GM12878 (cell line): ENCODE data around the gene BLOC1S5. TPM values are rescaled to one million over a fixed set of nuclear protein-coding genes. Genes with fewer than 3 reads are reported as not detected.

Experiments used
- ATAC-seq: fragments of 200-7000 bp; cut with Tn5 transposase; 3 replicates; pipeline ENCODE4 v1.9.1; 2020; ENCODE audit warnings: mild to moderate bottlenecking, moderate library complexity
- BruUV-seq: library from RNA; stranded (reverse); fragments of 400-500 nt; replicated peaks from 2 replicates; lab custom pipeline; 2021; lab: Mats Ljungman, UMichigan
- CTCF ChIA-PET: fragments of 300-600 bp; sonication (Branson Sonifier 250); formaldehyde crosslinking; extraction: SDS; loops from one replicate; lab custom pipeline; 2021; ENCODE audit warnings: inconsistent platforms; lab: Yijun Ruan, JAX
- POLR2A ChIA-PET: fragments of 350-600 bp; formaldehyde crosslinking; extraction: SDS; loops from one replicate; lab custom pipeline; 2021; ENCODE audit warnings: inconsistent platforms; lab: Charles Lee
- RAD21 ChIA-PET: fragments of 300-600 bp; sonication (Branson Sonifier 250); formaldehyde crosslinking; loops from one replicate; lab custom pipeline; 2023; ENCODE audit warnings: antibody characterized with exemption; ENCODE audit not compliant: unreplicated experiment; lab: Charles Lee
- SMC1A ChIA-PET: fragments of 300-600 bp; sonication (Branson Sonifier 250); formaldehyde crosslinking; loops from one replicate; lab custom pipeline; 2023; ENCODE audit not compliant: unreplicated experiment, uncharacterized antibody; lab: Charles Lee
- DNase-seq: peaks from one replicate; pipeline ENCODE4 v3.0.0-alpha.2; 2011; ENCODE audit warnings: low read depth, low spot score
- FAIRE-seq: peaks from 3 replicates; lab custom pipeline; 2011; peaks lifted over from hg19 to GRCh38; lab: Jason Lieb, UNC
- H2AFZ ChIP-seq: 2 replicates; pipeline ENCODE4 v1.6.0; 2011; ENCODE audit warnings: low read depth, low read length, control low read depth; ENCODE audit not compliant: control insufficient read depth
- H3K27ac ChIP-seq: 2 replicates; pipeline ENCODE4 v1.5.1; 2011; ENCODE audit warnings: control low read depth; ENCODE audit not compliant: control insufficient read depth, insufficient read depth
- H3K27me3 ChIP-seq, 2 experiments: replicated peaks in 1 of 2; 2 replicates each; pipeline versions ENCODE4 v1.6.0 to v1.6.1; 2011; ENCODE audit warnings: low read length in 1 of 2; ENCODE audit not compliant: control insufficient read depth in 2 of 2, insufficient read depth in 2 of 2
- H3K36me3 ChIP-seq, 2 experiments: 2 replicates each; pipeline ENCODE4 v1.5.1; 2011; ENCODE audit warnings: low read length in 1 of 2; ENCODE audit not compliant: control insufficient read depth in 2 of 2, insufficient read depth in 2 of 2
- H3K4me1 ChIP-seq: 2 replicates; pipeline ENCODE4 v1.6.1; 2011; ENCODE audit warnings: mild to moderate bottlenecking, low read length, moderate library complexity, mixed read lengths; ENCODE audit not compliant: control insufficient read depth, insufficient read depth
- H3K4me2 ChIP-seq: 2 replicates; pipeline ENCODE4 v1.6.0; 2011; ENCODE audit warnings: control low read depth; ENCODE audit not compliant: control insufficient read depth, insufficient read depth
- H3K4me3 ChIP-seq: fragments of 200-600 bp; sonication (generic); 2 replicates; pipeline ENCODE4 v1.5.1; 2016
- H3K79me2 ChIP-seq: 2 replicates; pipeline ENCODE4 v1.6.0; 2011; ENCODE audit warnings: low read length; ENCODE audit not compliant: control insufficient read depth, insufficient read depth
- H3K9ac ChIP-seq: 2 replicates; pipeline ENCODE4 v1.8.0; 2011; ENCODE audit warnings: low read length, control low read depth, mixed read lengths; ENCODE audit not compliant: control insufficient read depth, insufficient read depth
- H3K9me3 ChIP-seq: replicated peaks from 3 replicates; pipeline ENCODE4 v1.5.1; 2011; ENCODE audit warnings: mild to moderate bottlenecking, low read length; ENCODE audit not compliant: control insufficient read depth, insufficient read depth
- H4K20me1 ChIP-seq: 2 replicates; pipeline ENCODE4 v1.6.0; 2011; ENCODE audit not compliant: control insufficient read depth, insufficient read depth
- CHD2 ChIP-seq: IDR thresholded peaks from 2 replicates; pipeline ENCODE4 v1.6.1; 2011; ENCODE audit warnings: low read depth, low read length, improper control_type of control experiment, borderline replicate concordance
- ETV6 ChIP-seq, 2 experiments: fragments of 450-650 bp in 1 of 2; IDR thresholded peaks in 1 of 2; conservative IDR thresholded peaks in 1 of 2; 2 replicates each; pipeline ENCODE4 v1.6.1; 2014; ENCODE audit warnings: antibody characterized with exemption in 1 of 2, borderline replicate concordance in 1 of 2, low read depth in 1 of 2, mild to moderate bottlenecking in 1 of 2, moderate library complexity in 1 of 2
- FOXK2 ChIP-seq: fragments of 450-650 bp; IDR thresholded peaks from 2 replicates; pipeline ENCODE4 v1.6.1; 2017; ENCODE audit warnings: mild to moderate bottlenecking, moderate library complexity
- HDGF ChIP-seq: fragments of 450-650 bp; IDR thresholded peaks from 2 replicates; pipeline ENCODE4 v1.6.1; 2016; ENCODE audit warnings: antibody characterized with exemption
- NR2F1 ChIP-seq: fragments of 450-650 bp; conservative IDR thresholded peaks from 2 replicates; pipeline ENCODE4 v1.6.1; 2017; ENCODE audit warnings: mild to moderate bottlenecking
- POLR2AphosphoS2 ChIP-seq: IDR thresholded peaks from 2 replicates; pipeline ENCODE4 v1.6.1; 2011; ENCODE audit warnings: low read depth, mild to moderate bottlenecking, low read length, improper control_type of control experiment, moderate library complexity
- RFX5 ChIP-seq: IDR thresholded peaks from 2 replicates; pipeline ENCODE4 v1.6.1; 2011; ENCODE audit warnings: low read depth, low read length, improper control_type of control experiment
- SIN3A ChIP-seq: IDR thresholded peaks from 2 replicates; pipeline ENCODE4 v1.6.1; 2012; ENCODE audit warnings: low read depth, low read length, improper control_type of control experiment
- SREBF2 ChIP-seq: IDR thresholded peaks from 2 replicates; pipeline ENCODE4 v1.6.1; 2012; ENCODE audit warnings: mild to moderate bottlenecking, low read length
- TAF1 ChIP-seq: IDR thresholded peaks from 2 replicates; pipeline ENCODE4 v1.6.1; 2011; ENCODE audit warnings: mild to moderate bottlenecking, low read depth, low read length, borderline replicate concordance
- TBL1XR1 ChIP-seq: IDR thresholded peaks from 2 replicates; pipeline ENCODE4 v1.6.1; 2012; ENCODE audit warnings: low read depth, low read length, improper control_type of control experiment
- YY1 ChIP-seq: IDR thresholded peaks from 2 replicates; pipeline ENCODE4 v1.6.1; 2011; ENCODE audit warnings: low read depth, mild to moderate bottlenecking, low read length
- WGBS: methylation state at CpG from one replicate; pipeline ENCODE4 v1.1.6; 2016; ENCODE audit warnings: low lambda C conversion rate; ENCODE audit not compliant: insufficient replicate concordance, insufficient coverage; ENCODE audit errors: missing lambda C conversion rate; 5-methylcytosine and 5-hydroxymethylcytosine counted together
- in situ Hi-C: fragments of 300-500 bp; cut with MboI; formaldehyde crosslinking; loops from 9 replicates; pipeline ENCODE4 v1.14.3; 2018; ENCODE audit warnings: mixed read lengths
- intact Hi-C: fragments of 100-400 bp; cut with micrococcal nuclease; formaldehyde crosslinking; loops from one replicate; pipeline ENCODE4 v1.14.2; 2022; ENCODE audit not compliant: unreplicated experiment
- polyA plus RNA-seq, 11 experiments: library from polyadenylated mRNA; depleted of rRNA in 4 of 11; unstranded in 6 of 11; stranded (reverse) in 5 of 11; fragments of >200 nt; fragmentation: Nextera tagmentation in 4 of 11; fragmentation: Illumina TruSeq in 1 of 11; extraction: Ambion mirVana in 4 of 11; extraction: Trizol in 1 of 11; gene quantifications; 1 replicate in 1 of 11; 2 replicates in 10 of 11; pipeline versions ENCODE4 v1.2.1 to v1.2.3, GENCODE V29; 2011 to 2016; ENCODE audit warnings: inconsistent platforms in 2 of 11, missing spikeins in 2 of 11, low read depth in 1 of 11
- total RNA-seq, 4 experiments: library from RNA; depleted of rRNA in 3 of 4; stranded (reverse); fragments of >200 nt in 3 of 4; fragmentation: Illumina TruSeq in 1 of 4; extraction: Trizol in 1 of 4; gene quantifications; 2 replicates each; pipeline versions ENCODE4 v1.2.1 to v1.2.3, GENCODE V29; 2013 to 2021
- TF ChIP-seq, protein P1 (sequence below): fragments of 450-650 bp; IDR thresholded peaks from 2 replicates; pipeline ENCODE4 v1.6.1; 2016; ENCODE audit warnings: mild to moderate bottlenecking
- TF ChIP-seq, protein P2 (sequence below): IDR thresholded peaks from 2 replicates; pipeline ENCODE4 v1.6.1; 2011; ENCODE audit warnings: borderline replicate concordance, low read depth, mild to moderate bottlenecking, moderate library complexity, low read length; ENCODE audit not compliant: insufficient read depth, poor library complexity, severe bottlenecking

Gene BLOC1S5
- total and polyA plus RNA-seq, 10 of the 15 experiments (the other 5 are each of a cell fraction or from before 2014, with no cell fraction given), result 4.3 to 22.2 (median 16.1) TPM

DNA sequence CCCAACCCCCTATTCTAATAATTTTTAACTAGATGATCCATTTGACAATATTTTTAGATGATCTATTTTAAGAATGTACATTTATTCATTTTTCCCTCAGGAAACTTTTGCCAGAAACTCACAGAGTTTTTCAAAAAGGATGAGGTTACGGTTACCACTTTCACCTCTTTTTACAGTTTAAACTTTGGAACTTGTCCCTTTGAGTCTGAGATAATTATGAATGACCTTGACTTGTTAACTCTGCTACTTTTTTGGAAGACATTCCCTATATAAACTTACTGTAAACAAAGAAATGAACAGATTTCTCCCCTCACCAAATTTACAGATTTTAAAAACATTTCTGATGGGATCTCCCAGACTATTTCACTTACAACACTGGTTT lies 18.4 kb upstream of the BLOC1S5 start:
- no peak overlapping the region for H3K27ac ChIP-seq
- H3K27me3 ChIP-seq, result no peaks in the 10 kb centered on the region
- ATAC-seq, result no peak
- ChIA-PET POLR2A (no interaction called here), RAD21 (no interaction called here), CTCF (interaction anchor here (0.6 kb wide), 1 partner anchor 14 kb away, joined by 3 read pairs; no protein-coding TSS in a partner anchor), SMC1A (interaction anchor here (1.3 kb wide), 1 partner anchor 9 kb away, joined by 3 read pairs; no protein-coding TSS in a partner anchor)
- H3K36me3 ChIP-seq, result peaks cover 2 to 20% of the 10 kb centered on the region in 2 experiments; a peak in 3 of 4 replicates
- DNase-seq, result no peak
- in situ Hi-C loops (no loop called here), intact Hi-C loops (no loop called here)
- no peaks in the 10 kb centered on the region for H4K20me1 ChIP-seq
- no peak overlapping the region for H3K4me2 ChIP-seq
- no peak overlapping the region for H3K9ac ChIP-seq
- no peaks in the 10 kb centered on the region for H3K4me1 ChIP-seq
- H3K4me3 ChIP-seq, result no peak overlapping the region
- whole genome bisulfite sequencing, result 100% methylated on average over 1 of the region's 1 CpG
- H2AFZ ChIP-seq, result no peak overlapping the region
- H3K79me2 ChIP-seq, result no peaks in the 10 kb centered on the region; the same call in 1 of the 2 replicates
- no TSS peak for BruUV-seq
- TF ChIP-seq RFX5 (no peak), CHD2 (no peak)
- H3K9me3 ChIP-seq, result no peaks in the 10 kb centered on the region; the same call in 2 of the 3 replicates
- no peak for FAIRE-seq

DNA sequence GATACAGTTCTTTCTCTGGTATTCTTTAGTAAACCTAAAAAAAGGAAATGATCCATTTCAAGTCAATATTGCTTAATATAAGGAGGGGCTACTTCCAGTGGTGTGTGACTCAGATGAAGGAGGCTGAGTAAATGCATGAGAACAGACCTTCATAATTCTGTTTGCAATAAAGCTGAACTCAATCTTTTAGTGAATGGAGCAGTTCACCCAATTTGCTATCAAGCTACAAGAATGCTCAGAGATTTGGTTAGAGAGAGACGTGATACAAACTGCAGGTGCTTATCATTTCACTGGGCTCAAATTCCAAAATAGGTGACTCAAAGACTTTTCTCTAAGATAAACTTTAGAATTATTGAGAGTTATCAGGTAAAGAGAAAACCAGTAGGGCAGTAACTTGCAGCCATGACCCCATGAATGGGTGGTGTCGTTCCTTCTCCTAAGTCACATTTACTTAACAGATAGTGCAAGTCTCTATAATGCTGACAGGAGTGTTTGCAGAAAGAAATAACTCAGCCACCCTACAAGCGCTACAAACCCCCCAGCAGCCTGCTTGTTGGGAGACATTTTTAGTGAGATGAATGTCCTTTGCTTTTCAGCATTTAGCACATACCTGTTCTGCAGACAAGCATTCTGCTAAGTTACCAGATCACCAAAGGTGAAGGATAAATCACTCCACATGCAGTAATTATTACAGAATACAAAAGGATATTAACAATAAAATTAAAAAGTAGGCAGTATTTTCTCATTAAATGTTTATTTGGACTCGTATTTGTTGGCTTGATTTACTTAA lies 16.4 kb upstream of the BLOC1S5 start:
- no peaks in the 10 kb centered on the region for H4K20me1 ChIP-seq
- no peak for FAIRE-seq
- H3K4me3 ChIP-seq, result no peak overlapping the region
- ChIA-PET CTCF (interaction anchor here (2.0 kb wide), 1 partner anchor 21 kb away, joined by 4 read pairs; no protein-coding TSS in a partner anchor), POLR2A (no interaction called here), RAD21 (no interaction called here), SMC1A (interaction anchor here (0.7 kb wide), 1 partner anchor 135 kb away, joined by 3 read pairs; no protein-coding TSS in a partner anchor)
- H2AFZ ChIP-seq, result no peak overlapping the region
- in situ Hi-C loops, result no loop called here
- H3K27ac ChIP-seq, result no peak overlapping the region
- intact Hi-C loops, result no loop called here
- H3K36me3 ChIP-seq, result peaks cover 0 to 12% of the 10 kb centered on the region in 2 experiments; a peak in 3 of 4 replicates
- H3K79me2 ChIP-seq, result no peaks in the 10 kb centered on the region; the same call in 1 of the 2 replicates
- no peaks in the 10 kb centered on the region for H3K9me3 ChIP-seq
- no peak for ATAC-seq
- H3K4me1 ChIP-seq, result peaks cover 1% of the 10 kb centered on the region; the same call in 1 of the 2 replicates
- H3K9ac ChIP-seq, result no peak overlapping the region
- H3K4me2 ChIP-seq, result no peak overlapping the region
- DNase-seq, result no peak
- no peaks in the 10 kb centered on the region for H3K27me3 ChIP-seq
- WGBS, result 86% methylated on average over 4 of the region's 4 CpGs
- BruUV-seq, result no TSS peak
- TF ChIP-seq, protein P1, sequence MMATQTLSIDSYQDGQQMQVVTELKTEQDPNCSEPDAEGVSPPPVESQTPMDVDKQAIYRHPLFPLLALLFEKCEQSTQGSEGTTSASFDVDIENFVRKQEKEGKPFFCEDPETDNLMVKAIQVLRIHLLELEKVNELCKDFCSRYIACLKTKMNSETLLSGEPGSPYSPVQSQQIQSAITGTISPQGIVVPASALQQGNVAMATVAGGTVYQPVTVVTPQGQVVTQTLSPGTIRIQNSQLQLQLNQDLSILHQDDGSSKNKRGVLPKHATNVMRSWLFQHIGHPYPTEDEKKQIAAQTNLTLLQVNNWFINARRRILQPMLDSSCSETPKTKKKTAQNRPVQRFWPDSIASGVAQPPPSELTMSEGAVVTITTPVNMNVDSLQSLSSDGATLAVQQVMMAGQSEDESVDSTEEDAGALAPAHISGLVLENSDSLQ, result no peak
- TF ChIP-seq, protein P2, sequence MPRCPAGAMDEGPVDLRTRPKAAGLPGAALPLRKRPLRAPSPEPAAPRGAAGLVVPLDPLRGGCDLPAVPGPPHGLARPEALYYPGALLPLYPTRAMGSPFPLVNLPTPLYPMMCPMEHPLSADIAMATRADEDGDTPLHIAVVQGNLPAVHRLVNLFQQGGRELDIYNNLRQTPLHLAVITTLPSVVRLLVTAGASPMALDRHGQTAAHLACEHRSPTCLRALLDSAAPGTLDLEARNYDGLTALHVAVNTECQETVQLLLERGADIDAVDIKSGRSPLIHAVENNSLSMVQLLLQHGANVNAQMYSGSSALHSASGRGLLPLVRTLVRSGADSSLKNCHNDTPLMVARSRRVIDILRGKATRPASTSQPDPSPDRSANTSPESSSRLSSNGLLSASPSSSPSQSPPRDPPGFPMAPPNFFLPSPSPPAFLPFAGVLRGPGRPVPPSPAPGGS, result no peak
- TF ChIP-seq TAF1, result no peak
- no peak for TF ChIP-seq POLR2AphosphoS2
- TF ChIP-seq YY1, result no peak
- TF ChIP-seq ETV6 (conservative IDR thresholded peaks at IDR 0.05 in 1 of 2, IDR thresholded peaks at IDR 0.05 in 1 of 2; ENCODE audit: borderline replicate concordance in 1 of 2, low read depth in 1 of 2), result no peak
- no peak for TF ChIP-seq SREBF2
- TF ChIP-seq HDGF, result no peak
- TF ChIP-seq TBL1XR1, result no peak
- no peak for TF ChIP-seq SIN3A
- no peak for TF ChIP-seq FOXK2
- no peak for TF ChIP-seq NR2F1
